ENCODE results near the gene MYPOP. TPM values are rescaled to one million over a fixed set of nuclear protein-coding genes. Genes with fewer than 3 reads are reported as not detected.
A peak's percentile ranks its signal among the peaks of the same experiment; 100 is the strongest.

MYPOP gene
- total and polyA plus RNA-seq, 10 of the 15 experiments (the other 5 are each of a cell fraction or from before 2014, with no cell fraction given): 0.47 to 9.4 (median 1.4) TPM

DNA sequence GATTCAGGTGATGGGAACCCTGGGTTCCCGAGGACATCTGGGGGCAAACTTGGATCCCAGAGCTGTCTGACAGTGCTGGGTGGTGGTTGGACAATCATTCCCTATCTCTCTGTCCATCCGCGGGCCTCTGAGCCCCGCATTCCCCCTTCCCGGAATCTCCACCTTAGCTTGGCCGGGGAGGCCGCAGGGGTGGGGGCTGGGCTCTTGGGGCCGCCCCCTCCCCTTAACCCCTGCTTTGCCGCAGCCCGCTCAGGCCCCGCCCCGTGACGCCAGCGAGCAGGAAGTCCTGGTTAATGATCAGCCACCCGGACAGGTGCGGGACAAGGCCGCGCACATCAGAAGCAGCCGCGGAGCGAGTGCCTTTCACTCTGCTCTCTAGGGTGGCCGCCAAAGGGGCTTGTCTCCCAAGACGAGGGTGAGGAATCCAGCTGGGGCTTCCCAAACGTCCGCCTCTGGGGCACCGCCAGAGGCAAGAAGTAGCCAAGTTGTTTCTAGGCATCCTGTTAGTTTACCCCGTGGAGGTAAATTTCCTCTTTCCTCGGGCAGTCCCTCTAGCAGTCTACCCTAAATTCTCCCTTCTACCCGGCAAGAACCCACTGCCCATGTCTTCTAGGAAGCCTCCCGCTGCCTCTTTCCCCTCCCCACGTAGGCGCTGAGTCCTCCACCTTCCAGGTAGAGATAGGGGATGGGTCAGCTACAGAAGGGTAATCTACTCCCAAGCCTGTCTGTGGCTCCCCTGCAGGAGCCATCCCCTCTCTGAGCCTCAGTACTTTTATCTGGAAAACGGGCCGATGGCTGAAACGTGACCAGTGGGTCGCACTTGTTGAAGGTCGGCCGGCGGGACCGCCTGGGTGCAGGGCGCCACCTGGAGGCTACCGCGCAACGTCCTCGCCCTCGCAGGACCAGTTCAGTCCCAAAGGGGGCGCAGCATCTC, 19.5 kb downstream of the MYPOP start:
- Histone ChIP-seq H3K9ac (ENCODE audit: control insufficient read depth, insufficient read depth, low read length) (peak overlapping the region; percentile 97), H3K4me1 (ENCODE audit: control insufficient read depth, insufficient read depth, low read length) (peaks cover 26% of the 10 kb centered on the region), H3K36me3 (ENCODE audit: control insufficient read depth in 2 of 2, insufficient read depth in 2 of 2, low read length in 1 of 2) (peaks cover 0 to 1% of the 10 kb centered on the region in 2 experiments; a peak in 1 of 4 replicates), H3K79me2 (ENCODE audit: control insufficient read depth, insufficient read depth, low read length) (peaks cover 10% of the 10 kb centered on the region), H3K4me3 (peak overlapping the region; percentile 95), H2AFZ (ENCODE audit: control insufficient read depth, low read depth, low read length) (peak overlapping the region; percentile 83), H3K9me3 (replicated peaks; ENCODE audit: control insufficient read depth, insufficient read depth, low read length) (no peaks in the 10 kb centered on the region), H3K4me2 (ENCODE audit: control insufficient read depth, insufficient read depth) (peak overlapping the region; percentile 100), H4K20me1 (ENCODE audit: control insufficient read depth, insufficient read depth) (no peaks in the 10 kb centered on the region), H3K27me3 (replicated peaks in 1 of 2; ENCODE audit: control insufficient read depth in 2 of 2, insufficient read depth in 2 of 2, low read length in 1 of 2) (no peaks in the 10 kb centered on the region), H3K27ac (ENCODE audit: control insufficient read depth, insufficient read depth) (peak overlapping the region; percentile 91)
- ATAC-seq (peak; percentile 61), FAIRE-seq (peak; percentile 94), DNase-seq (ENCODE audit: low read depth, low spot score) (peak; percentile 70)
- 24% methylated on average over 47 of the region's 47 CpGs for WGBS (ENCODE audit: insufficient coverage, insufficient replicate concordance, low lambda C conversion rate, missing lambda C conversion rate)
- intact Hi-C loops (cut with micrococcal nuclease; ENCODE audit: unreplicated experiment): loop anchor here (1.0 kb wide), 2 partner anchors 20 to 66 kb away; partner anchors contain the start of gene SYMPK
- ChIA-PET RAD21 (ENCODE audit: unreplicated experiment) (interaction anchor here (0.8 to 7.6 kb wide), 10 partner anchors 13 to 704 kb away, joined by 3 to 159 read pairs (median 5); partner anchors contain the start of genes BLOC1S3, FOXA3, MYPOP and SIX5), CTCF (interaction anchor here (0.7 to 9.1 kb wide), 12 partner anchors 10 to 145 kb away, joined by 3 to 194 read pairs (median 6); partner anchors contain the start of genes CCDC61, FOXA3, MYPOP and SIX5), POLR2A (interaction anchor here (0.5 to 9.0 kb wide), 12 partner anchors 10 to 233 kb away, joined by 3 to 178 read pairs (median 6); partner anchors contain the start of genes CCDC61, FOXA3, MYPOP and SIX5), SMC1A (ENCODE audit: uncharacterized antibody, unreplicated experiment) (interaction anchor here (1.9 to 6.0 kb wide), 4 partner anchors 16 to 114 kb away, joined by 6 to 98 read pairs (median 8); partner anchors contain the start of genes FOXA3, MYPOP, SIX5 and SYMPK)
- BruUV-seq (replicated peaks): TSS peak; percentile 95
- in situ Hi-C loops (cut with MboI): no loop called here
- TF ChIP-seq ETV6 (conservative IDR thresholded peaks at IDR 0.05 in 1 of 2, IDR thresholded peaks at IDR 0.05 in 1 of 2; ENCODE audit: borderline replicate concordance in 1 of 2, low read depth in 1 of 2) (no peak), SP1 (IDR thresholded peaks at IDR 0.05; ENCODE audit: low read depth, low read length) (peak; percentile 35), STAT1 (conservative IDR thresholded peaks at IDR 0.05) (0 out of 2 replicates have a peak, but pooled peaks have one; percentile 40), ATF7 (IDR thresholded peaks at IDR 0.05; ENCODE audit: low read depth) (peak; percentile 72), BCL11A (IDR thresholded peaks at IDR 0.05; ENCODE audit: low read depth, low read length) (peak; percentile 30; the same call in 1 of the 2 replicates), IKZF2 (IDR thresholded peaks at IDR 0.05) (peak; percentile 33 to 67), ZNF622 (IDR thresholded peaks at IDR 0.05) (no peak), CREB1 (IDR thresholded peaks at IDR 0.05; ENCODE audit: low read depth) (peak; percentile 69; the same call in 1 of the 2 replicates), SPI1 (IDR thresholded peaks at IDR 0.05; ENCODE audit: borderline replicate concordance, insufficient read depth, low read depth, low read length) (no peak), NR2C1 (IDR thresholded peaks at IDR 0.05) (0 out of 2 replicates have a peak, but pooled peaks have one; percentile 46), YBX1 (IDR thresholded peaks at IDR 0.05) (no peak), IRF4 (IDR thresholded peaks at IDR 0.05; ENCODE audit: low read depth, low read length) (no peak), BMI1 (IDR thresholded peaks at IDR 0.05; ENCODE audit: borderline replicate concordance) (no peak), CHD4 (IDR thresholded peaks at IDR 0.05) (no peak), TBL1XR1 (IDR thresholded peaks at IDR 0.05; ENCODE audit: low read depth, low read length) (0 out of 2 replicates have a peak, but pooled peaks have one; percentile 50), USF1 (IDR thresholded peaks at IDR 0.05; ENCODE audit: borderline replicate concordance, extremely low read length, insufficient read depth, low read depth, low read length) (no peak)
- TF ChIP-seq, protein P1, sequence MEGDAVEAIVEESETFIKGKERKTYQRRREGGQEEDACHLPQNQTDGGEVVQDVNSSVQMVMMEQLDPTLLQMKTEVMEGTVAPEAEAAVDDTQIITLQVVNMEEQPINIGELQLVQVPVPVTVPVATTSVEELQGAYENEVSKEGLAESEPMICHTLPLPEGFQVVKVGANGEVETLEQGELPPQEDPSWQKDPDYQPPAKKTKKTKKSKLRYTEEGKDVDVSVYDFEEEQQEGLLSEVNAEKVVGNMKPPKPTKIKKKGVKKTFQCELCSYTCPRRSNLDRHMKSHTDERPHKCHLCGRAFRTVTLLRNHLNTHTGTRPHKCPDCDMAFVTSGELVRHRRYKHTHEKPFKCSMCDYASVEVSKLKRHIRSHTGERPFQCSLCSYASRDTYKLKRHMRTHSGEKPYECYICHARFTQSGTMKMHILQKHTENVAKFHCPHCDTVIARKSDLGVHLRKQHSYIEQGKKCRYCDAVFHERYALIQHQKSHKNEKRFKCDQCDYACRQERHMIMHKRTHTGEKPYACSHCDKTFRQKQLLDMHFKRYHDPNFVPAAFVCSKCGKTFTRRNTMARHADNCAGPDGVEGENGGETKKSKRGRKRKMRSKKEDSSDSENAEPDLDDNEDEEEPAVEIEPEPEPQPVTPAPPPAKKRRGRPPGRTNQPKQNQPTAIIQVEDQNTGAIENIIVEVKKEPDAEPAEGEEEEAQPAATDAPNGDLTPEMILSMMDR (IDR thresholded peaks at IDR 0.05 in 2 of 3, conservative IDR thresholded peaks at IDR 0.05 in 1 of 3; ENCODE audit: control insufficient read depth in 2 of 3, extremely low read depth in 1 of 3, insufficient read depth in 1 of 3, low read depth in 3 of 3, low read length in 3 of 3): peak; percentile 100; a peak in 5 of 6 replicates
- TF ChIP-seq, protein P2, sequence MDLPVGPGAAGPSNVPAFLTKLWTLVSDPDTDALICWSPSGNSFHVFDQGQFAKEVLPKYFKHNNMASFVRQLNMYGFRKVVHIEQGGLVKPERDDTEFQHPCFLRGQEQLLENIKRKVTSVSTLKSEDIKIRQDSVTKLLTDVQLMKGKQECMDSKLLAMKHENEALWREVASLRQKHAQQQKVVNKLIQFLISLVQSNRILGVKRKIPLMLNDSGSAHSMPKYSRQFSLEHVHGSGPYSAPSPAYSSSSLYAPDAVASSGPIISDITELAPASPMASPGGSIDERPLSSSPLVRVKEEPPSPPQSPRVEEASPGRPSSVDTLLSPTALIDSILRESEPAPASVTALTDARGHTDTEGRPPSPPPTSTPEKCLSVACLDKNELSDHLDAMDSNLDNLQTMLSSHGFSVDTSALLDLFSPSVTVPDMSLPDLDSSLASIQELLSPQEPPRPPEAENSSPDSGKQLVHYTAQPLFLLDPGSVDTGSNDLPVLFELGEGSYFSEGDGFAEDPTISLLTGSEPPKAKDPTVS (IDR thresholded peaks at IDR 0.05; ENCODE audit: low read depth, low read length): no peak

Data from GM12878 (cell line).